Thyroid gland (tissue), 4 donors: ENCODE data around the gene SLC2A9. TPM values are rescaled to one million over a fixed set of nuclear protein-coding genes. Genes with fewer than 3 reads are reported as not detected.

Source experiments
- DNase-seq, 2 donors: peaks; one replicate each; pipeline ENCODE4 v3.0.0-alpha.2; 2019
- H3K27ac ChIP-seq, 3 donors: fragments of 200-600 bp; sonication (generic); 1 replicate in 2 of 3; 2 replicates in 1 of 3; pipeline ENCODE4 v1.5.1; 2016 to 2019; ENCODE audit warnings: mild to moderate bottlenecking in 1 of 3, moderate library complexity in 1 of 3
- H3K27me3 ChIP-seq: fragments of 200-600 bp; sonication (generic); one replicate; pipeline ENCODE4 v1.5.1; 2019
- H3K36me3 ChIP-seq, 2 donors: fragments of 200-600 bp; sonication (generic); one replicate each; pipeline ENCODE4 v1.5.1; 2016 to 2019
- H3K4me1 ChIP-seq, 2 donors: fragments of 200-600 bp; sonication (generic); one replicate each; pipeline ENCODE4 v1.5.1; 2017 to 2019
- H3K4me3 ChIP-seq, 3 donors: fragments of 200-600 bp; sonication (generic); replicated peaks in 1 of 3; 1 replicate in 2 of 3; 2 replicates in 1 of 3; pipeline ENCODE4 v1.5.1; 2016; ENCODE audit warnings: mild to moderate bottlenecking in 1 of 3
- H3K9me3 ChIP-seq: fragments of 200-600 bp; sonication (generic); one replicate; pipeline ENCODE4 v1.5.1; 2017
- CTCF ChIP-seq, 6 experiments: fragments of 200-600 bp in 3 of 6; fragments of 450-650 bp in 3 of 6; sonication (generic) in 3 of 6; IDR thresholded peaks; one replicate each; pipeline ENCODE4 v1.5.1; 2016 to 2019; ENCODE audit warnings: antibody characterized with exemption in 6 of 6, mild to moderate bottlenecking in 2 of 6, inconsistent platforms in 1 of 6, moderate library complexity in 1 of 6
- POLR2A ChIP-seq, 2 donors: fragments of 450-650 bp; IDR thresholded peaks; one replicate each; pipeline ENCODE4 v1.6.1; 2017; ENCODE audit warnings: antibody characterized with exemption in 2 of 2, mild to moderate bottlenecking in 2 of 2, moderate library complexity in 1 of 2
- WGBS, 2 donors: methylation state at CpG; one replicate each; pipeline ENCODE4 v1.1.5; 2017; 5-methylcytosine and 5-hydroxymethylcytosine counted together
- intact Hi-C: fragments of 100-400 bp; cut with DNase I; formaldehyde crosslinking; loops from one replicate; pipeline ENCODE4 v1.15.1; 2023
- total RNA-seq, 4 donors: library from RNA; depleted of rRNA; stranded (reverse); fragments of >200 nt; gene quantifications; one replicate each; pipeline ENCODE4 v1.2.3, GENCODE V29; 2016

Gene SLC2A9
- total RNA-seq, 4 donors from 2014 or later: 5.0 to 21.2 (median 9.2) TPM

GRCh38 chr4:10046471-10046870 lies 25.2 kb upstream of the SLC2A9 start:
- no peaks in the 10 kb centered on the region for H3K36me3 ChIP-seq
- no peak overlapping the region for H3K27ac ChIP-seq
- intact Hi-C loops: no loop called here
- H3K27me3 ChIP-seq: no peaks in the 10 kb centered on the region
- no peak overlapping the region for H3K4me3 ChIP-seq
- WGBS, 2 donors: 85 to 86% methylated on average over 3 of the region's 3 CpGs
- no peaks in the 10 kb centered on the region for H3K9me3 ChIP-seq
- H3K4me1 ChIP-seq: no peaks in the 10 kb centered on the region
- no peak for DNase-seq
- TF ChIP-seq CTCF (IDR thresholded peaks at IDR 0.05) (no peak), POLR2A (IDR thresholded peaks at IDR 0.05) (no peak)

- no peak overlapping the region for H3K4me3 ChIP-seq
- intact Hi-C loops: no loop called here
- no peaks in the 10 kb centered on the region for H3K36me3 ChIP-seq
- H3K27ac ChIP-seq: no peak overlapping the region
- no peaks in the 10 kb centered on the region for H3K4me1 ChIP-seq
- no peak for TF ChIP-seq POLR2A (IDR thresholded peaks at IDR 0.05)
- no peak for TF ChIP-seq CTCF (IDR thresholded peaks at IDR 0.05)
- no peaks in the 10 kb centered on the region for H3K9me3 ChIP-seq
- WGBS, 2 donors: 88 to 89% methylated on average over 1 of the region's 1 CpG
- no peak for DNase-seq
- no peaks in the 10 kb centered on the region for H3K27me3 ChIP-seq
Observed at GRCh38 chr4:10045481-10045880, 24.2 kb upstream of the SLC2A9 start.

- Histone ChIP-seq H3K9me3 (no peaks in the 10 kb centered on the region), H3K27me3 (no peaks in the 10 kb centered on the region), H3K4me1 (no peaks in the 10 kb centered on the region), H3K27ac (no peak overlapping the region), H3K36me3 (no peaks in the 10 kb centered on the region), H3K4me3 (no peak overlapping the region)
- intact Hi-C loops: no loop called here
- TF ChIP-seq CTCF (IDR thresholded peaks at IDR 0.05): no peak
- TF ChIP-seq POLR2A (IDR thresholded peaks at IDR 0.05): no peak
- DNase-seq: no peak
- 78 to 88% methylated on average over 6 of the region's 6 CpGs for WGBS, 2 donors
Observed at GRCh38 chr4:10041036-10041435, 19.7 kb upstream of the SLC2A9 start.

- Histone ChIP-seq H3K4me3 (no peak overlapping the region), H3K27ac (no peak overlapping the region), H3K27me3 (no peaks in the 10 kb centered on the region), H3K36me3 (no peaks in the 10 kb centered on the region), H3K4me1 (no peaks in the 10 kb centered on the region), H3K9me3 (no peaks in the 10 kb centered on the region)
- intact Hi-C loops: no loop called here
- TF ChIP-seq CTCF (IDR thresholded peaks at IDR 0.05) (no peak), POLR2A (IDR thresholded peaks at IDR 0.05) (no peak)
- WGBS, 2 donors: 87 to 89% methylated on average over 10 of the region's 10 CpGs
- DNase-seq: no peak
Observed at GRCh38 chr4:10040049-10040892, 19.0 kb upstream of the SLC2A9 start.

GRCh38 chr4:10036807-10037342 lies 15.6 kb upstream of the SLC2A9 start:
- no peaks in the 10 kb centered on the region for H3K9me3 ChIP-seq
- WGBS, 2 donors: 81 to 85% methylated on average over 10 of the region's 10 CpGs
- H3K27ac ChIP-seq: no peak overlapping the region
- intact Hi-C loops: no loop called here
- H3K36me3 ChIP-seq: no peaks in the 10 kb centered on the region
- peaks cover 13 to 26% of the 10 kb centered on the region in 2 donors for H3K4me1 ChIP-seq
- DNase-seq: no peak
- no peaks in the 10 kb centered on the region for H3K27me3 ChIP-seq
- TF ChIP-seq CTCF (IDR thresholded peaks at IDR 0.05) (no peak), POLR2A (IDR thresholded peaks at IDR 0.05) (no peak)
- no peak overlapping the region for H3K4me3 ChIP-seq
